A673 (cell line): ENCODE data around the gene PELI1.

Experiments used
- EZH2 ChIP-seq: fragments of 200-600 bp; sonication (generic); IDR thresholded peaks from 2 replicates; pipeline ENCODE4 v1.6.1; 2017; ENCODE audit warnings: borderline replicate concordance, low read depth, mild to moderate bottlenecking, mixed read lengths, antibody characterized with exemption, low read length; ENCODE audit not compliant: poor library complexity, severe bottlenecking
- TF ChIP-seq, protein P1 (sequence below): fragments of 300-800, 200-600 bp; sonication (generic); conservative IDR thresholded peaks from 2 replicates; pipeline ENCODE4 v1.5.1; 2017; ENCODE audit warnings: low read depth, mild to moderate bottlenecking, antibody characterized with exemption, low read length, moderate library complexity, mixed read lengths

DNA sequence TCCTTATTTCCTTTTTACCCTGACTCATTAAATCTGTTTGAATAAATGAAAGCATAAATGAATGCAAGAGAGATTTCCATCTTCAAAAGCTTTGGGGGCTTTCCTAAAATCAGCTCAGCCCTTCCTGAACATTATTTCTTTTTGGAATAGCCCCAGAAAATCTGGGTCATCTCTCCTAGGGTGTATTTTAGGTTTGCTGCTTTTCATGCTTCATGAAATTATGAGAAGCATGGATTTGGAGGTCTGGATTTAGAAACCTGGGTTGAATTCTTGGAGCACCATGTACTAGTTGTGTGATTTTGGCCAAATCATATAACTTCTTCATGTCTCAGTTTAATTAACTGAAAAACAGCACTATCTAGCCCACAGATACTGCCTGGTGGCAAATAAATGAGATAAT, 24.0 kb upstream of the PELI1 start:
- TF ChIP-seq, protein P1, sequence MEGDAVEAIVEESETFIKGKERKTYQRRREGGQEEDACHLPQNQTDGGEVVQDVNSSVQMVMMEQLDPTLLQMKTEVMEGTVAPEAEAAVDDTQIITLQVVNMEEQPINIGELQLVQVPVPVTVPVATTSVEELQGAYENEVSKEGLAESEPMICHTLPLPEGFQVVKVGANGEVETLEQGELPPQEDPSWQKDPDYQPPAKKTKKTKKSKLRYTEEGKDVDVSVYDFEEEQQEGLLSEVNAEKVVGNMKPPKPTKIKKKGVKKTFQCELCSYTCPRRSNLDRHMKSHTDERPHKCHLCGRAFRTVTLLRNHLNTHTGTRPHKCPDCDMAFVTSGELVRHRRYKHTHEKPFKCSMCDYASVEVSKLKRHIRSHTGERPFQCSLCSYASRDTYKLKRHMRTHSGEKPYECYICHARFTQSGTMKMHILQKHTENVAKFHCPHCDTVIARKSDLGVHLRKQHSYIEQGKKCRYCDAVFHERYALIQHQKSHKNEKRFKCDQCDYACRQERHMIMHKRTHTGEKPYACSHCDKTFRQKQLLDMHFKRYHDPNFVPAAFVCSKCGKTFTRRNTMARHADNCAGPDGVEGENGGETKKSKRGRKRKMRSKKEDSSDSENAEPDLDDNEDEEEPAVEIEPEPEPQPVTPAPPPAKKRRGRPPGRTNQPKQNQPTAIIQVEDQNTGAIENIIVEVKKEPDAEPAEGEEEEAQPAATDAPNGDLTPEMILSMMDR = no peak
- no peak for TF ChIP-seq EZH2
